NK-92 treated with Interleukin-12 subunit alpha and Interleukin-12 subunit beta, amount 100 ng/mL, for 24 hours (cell line): Measurements from ENCODE around the gene ARHGAP15.

Source experiments
- DNase-seq: peaks from one replicate; lab custom pipeline; 2025; lab: John Stamatoyannopoulos, UW

Gene ARHGAP15

DNA sequence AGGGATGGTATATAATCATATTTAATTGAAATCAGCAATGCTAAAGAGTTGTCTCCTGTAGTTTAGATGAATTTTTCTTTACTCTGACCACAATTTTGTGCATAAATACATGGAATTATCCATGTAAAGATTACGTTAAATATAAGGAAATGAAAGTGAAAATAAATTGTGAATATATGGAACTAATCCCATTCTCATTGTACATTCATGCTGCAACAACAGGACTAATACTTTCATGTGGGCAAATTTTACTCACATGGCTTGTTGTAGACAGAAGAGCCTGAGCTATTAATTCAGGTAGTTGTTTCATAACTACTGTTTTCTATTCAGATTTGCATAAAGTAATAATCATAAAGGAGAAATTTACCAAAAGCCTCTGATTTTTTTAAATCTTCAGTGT lies 357.8 kb downstream of the ARHGAP15 start:
- no peak for DNase-seq

DNA sequence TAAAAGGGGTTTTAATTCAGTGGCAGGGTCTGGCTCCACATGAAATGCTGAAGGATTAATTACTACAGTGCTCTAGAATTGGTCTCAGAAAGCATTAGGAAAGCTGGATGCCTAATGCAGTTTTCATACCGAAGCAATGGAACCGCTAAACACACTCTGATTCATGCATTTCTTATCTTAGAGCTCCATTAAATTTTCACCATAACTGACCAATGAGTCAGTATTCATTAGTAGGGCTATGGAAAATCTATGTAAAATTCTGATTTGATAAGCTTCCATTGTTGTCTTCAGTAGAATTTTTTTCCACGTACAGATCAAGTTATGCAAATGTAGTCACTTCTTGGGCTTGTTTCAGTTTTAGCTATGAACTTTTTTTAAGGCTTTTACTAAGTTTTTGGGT lies 359.9 kb downstream of the ARHGAP15 start:
- DNase-seq = no peak

DNA sequence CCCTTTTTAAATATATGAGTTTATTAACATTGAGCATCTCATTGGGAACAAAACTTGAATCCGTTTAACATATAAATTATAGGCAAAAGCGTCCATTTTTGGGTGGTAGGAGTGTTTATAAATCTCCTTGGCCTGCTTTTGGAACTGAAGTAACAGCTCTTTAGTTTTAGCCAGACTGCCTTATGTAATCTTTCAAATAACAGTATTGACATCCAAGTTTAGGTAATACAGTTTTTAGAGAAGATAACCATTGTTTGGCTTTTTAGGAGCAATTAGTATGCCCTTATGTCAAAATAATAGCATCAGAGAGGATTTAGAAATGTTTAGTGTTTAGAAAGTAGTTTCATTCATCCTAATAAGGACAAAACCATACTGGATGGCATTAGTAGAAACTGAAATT lies 361.9 kb downstream of the ARHGAP15 start:
- no peak for DNase-seq

DNA sequence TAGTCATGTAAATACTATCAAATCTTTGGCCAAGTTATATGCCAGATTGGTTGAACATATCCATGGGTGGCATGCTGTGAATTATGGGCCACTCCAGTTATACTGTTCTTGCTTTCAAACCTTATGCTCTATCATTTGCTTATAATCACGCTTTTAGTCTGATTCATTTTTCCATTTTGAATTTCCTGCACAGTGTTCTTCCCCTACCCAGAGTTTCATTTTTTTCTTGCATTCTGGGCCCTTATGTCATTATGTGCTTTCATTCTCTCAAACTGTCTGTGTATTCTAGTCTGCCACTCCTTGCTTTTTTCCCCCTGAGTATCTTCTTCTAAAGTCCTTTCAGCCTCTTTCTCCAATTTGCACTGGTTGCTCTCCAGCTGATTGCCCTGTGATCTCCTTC lies 364.1 kb downstream of the ARHGAP15 start:
- no peak for DNase-seq

DNA sequence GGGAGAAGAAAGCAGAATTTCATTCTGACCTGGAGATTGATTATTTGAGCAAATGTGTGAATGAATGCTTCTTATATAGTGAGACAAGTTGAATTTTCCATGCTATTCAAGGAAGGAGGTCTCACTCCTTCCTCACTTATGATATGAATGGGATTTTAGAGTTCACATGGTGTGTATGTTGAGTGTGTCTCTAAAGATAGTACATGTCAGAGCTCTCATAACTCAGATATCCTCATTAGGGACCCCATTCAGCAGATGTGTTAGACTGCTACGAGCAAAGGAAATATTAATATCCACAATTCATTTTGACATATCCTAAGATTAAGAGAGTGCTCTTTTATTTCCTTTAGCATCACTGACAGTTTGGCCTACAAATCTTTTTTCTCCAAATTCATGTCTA lies 368.5 kb downstream of the ARHGAP15 start:
- DNase-seq = no peak

DNA sequence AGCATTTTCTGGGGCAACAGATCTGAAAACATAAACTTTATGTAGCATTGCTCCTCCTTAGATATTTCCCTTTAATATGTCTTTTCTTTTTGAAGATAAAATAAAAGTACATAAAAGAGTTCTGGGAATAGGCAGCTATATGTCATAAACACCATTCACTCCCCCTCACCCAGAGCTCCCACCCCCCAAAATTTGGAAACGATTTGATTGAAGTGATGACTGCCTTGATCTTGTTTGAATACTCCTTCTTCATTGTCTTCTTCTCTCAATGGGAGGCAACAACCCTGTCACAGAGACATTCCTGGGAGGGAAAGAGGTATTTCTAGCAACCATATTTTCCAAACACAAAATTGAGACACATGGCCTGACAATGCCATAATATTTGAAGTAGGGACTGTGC lies 369.3 kb downstream of the ARHGAP15 start:
- DNase-seq = no peak

DNA sequence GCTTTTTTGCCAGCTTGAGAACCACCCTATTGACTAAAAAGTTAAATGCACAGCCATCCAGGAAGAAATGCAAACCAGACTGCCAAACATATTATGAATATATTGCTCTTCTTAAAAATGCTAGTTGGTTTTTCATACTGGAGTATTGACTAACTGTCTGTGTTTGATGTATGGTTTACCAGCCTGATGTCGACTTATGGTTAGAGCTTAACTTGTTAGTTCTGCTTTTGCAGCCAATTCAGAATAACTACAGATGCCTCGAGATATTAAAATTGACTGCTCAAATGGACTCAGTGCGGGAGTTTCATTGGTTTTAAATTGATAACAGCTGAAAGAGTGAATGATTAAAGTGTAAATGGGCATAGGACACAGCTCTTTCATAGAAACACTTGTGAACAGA lies 369.8 kb downstream of the ARHGAP15 start:
- no peak for DNase-seq

DNA sequence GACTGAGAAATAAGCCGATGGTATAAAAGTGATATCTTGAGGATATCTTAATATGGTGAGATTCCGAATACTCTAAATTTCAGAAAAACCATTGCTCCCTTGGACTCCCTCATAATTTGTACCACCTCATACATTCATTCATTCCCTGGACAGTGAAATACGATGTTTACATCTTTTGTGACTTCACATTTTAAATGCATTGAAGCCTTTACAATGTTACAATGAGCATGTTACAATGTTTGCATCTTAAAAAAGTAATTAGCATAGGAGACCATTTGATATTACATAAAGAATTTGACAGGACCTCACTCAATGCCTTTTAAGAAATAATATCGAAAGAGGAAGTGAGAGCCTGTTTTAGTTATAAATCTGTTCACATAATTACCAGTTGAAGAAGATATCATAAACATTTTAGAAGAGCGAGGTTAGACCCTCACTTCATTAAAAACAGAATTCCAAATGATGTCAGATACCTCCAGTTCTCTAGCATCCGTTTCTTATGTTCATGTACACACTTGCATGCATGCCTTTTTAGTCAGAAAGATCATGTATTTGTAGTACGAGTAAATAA lies 372.0 kb downstream of the ARHGAP15 start:
- no peak for DNase-seq

DNA sequence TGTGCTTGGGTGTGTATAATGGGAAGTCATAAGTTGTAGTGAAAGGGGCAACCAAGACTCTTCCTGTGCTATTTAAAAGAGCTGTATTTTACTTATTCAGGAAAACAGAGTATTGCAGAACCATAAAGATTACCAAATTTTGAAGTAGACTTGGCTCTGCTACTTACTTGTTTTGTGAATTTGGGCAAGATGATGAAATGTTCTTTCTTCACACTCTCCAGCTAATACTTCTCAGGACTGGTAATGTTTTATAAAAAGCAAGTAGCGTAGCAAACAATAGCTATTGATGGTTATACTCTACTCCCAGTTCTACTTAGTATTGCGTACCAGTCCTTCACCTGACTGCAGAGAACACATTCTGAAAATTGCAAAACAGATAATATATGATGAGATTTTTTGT lies 374.1 kb downstream of the ARHGAP15 start:
- no peak for DNase-seq

DNA sequence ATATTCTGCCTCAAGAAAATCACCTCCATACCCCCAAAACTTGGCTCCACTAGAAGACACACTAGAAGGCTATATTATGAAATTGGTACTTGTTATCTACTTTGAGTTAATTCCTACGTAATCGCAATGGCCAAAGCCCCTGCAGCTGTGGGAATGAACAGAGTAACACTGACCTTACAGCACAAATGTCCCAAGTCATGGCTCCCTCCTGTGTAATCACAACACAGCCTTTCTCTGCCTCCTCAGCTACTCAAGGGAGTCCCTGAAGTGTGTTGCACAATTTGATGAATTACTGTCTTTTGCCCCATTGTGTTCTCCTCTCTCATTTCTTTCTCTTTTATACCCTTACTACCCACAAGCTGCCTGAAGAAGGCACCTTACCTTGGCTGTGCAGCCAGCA lies 375.2 kb downstream of the ARHGAP15 start:
- no peak for DNase-seq

DNA sequence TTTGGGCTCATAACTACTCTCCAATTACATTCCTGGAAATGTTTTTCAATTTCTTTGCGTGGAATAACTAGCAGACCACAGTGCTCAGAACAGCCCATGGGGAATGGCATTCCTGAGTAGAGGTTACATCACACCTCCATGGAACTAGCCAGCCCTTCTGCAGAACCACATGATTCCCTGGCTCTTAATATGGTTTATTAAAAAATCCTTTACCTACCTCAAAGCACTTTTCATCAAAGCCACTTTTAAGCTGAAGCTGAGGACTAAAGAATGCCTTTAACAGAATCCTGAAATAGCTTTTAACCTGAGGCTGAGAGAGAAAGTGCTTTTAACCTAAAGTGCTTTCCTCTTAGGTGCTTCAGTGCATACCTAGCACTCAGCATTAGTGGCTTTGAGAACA lies 376.3 kb downstream of the ARHGAP15 start:
- no peak for DNase-seq

DNA sequence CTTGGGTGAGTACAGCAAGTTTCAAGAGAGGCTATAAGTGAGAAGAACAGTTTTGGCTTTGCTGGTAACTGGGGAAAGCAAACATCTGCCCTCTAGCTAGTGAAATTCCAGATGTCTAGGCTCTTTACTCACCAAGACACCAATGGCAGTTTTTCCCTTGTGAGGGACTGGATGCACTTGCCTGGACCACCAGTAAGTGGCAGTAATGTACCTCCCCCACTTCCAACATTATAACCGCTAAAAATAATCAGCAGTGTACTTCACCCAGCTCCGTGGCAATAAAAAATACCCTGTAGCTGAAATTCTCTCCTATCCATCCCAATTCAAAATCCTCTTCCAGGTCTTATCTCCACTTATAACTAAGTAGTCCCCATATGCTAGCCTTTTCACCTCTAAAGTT lies 383.9 kb downstream of the ARHGAP15 start:
- no peak for DNase-seq

DNA sequence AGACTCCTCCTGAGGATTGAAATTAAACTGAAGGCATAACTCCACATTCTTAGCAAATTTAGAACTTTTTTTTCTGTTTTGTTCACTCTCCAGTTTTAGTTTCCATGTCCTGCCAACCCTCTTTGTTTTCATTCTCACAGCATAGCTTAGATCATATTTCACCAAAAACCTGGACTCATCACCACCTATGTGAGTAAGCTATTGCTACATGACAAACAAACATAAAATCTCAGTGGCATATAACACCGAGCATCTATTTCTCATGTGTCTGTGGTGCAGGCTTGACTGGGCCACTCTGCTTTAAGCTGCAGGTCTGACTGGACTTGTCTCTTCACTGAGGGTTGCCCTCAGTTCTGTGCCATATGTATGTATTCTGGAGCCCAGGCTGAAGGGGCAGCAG lies 385.2 kb downstream of the ARHGAP15 start:
- DNase-seq = no peak

DNA sequence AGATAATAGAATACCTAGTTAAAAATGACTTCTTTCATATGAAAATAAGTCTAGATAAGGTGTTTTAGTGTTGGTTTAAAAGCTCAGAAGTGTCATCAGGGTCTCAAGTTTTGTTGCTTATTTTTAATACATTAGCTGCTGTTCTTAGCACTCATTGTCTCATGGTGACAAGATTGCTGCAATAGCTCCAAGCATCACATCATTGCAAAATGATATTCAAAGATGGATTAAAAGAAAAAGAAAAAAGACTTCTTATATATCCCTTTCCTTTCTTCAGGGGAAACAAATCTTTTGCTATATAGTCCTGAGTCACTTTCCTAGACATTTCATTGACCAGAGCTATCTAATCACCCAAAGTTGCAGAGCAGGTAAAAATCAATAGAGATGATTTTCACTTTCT lies 386.1 kb downstream of the ARHGAP15 start:
- DNase-seq = no peak

DNA sequence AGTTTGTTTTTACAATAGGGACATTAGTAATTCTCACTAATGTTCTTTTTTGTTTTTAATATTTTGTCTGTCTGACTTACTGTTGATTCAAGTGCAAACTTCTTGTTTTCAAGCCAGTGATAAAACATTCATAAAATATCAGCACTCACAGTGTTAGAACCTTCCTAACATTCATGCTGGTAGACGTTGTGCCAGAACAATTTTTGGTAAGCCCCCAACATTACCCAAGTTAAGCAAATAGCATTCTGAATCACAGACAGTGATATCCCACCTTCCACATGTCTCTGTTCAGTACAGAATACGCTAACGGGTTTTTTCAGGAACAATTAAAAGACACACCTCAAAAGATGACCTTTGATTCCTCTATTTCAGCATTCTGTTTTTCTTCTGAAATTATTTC lies 390.3 kb downstream of the ARHGAP15 start:
- DNase-seq = no peak

DNA sequence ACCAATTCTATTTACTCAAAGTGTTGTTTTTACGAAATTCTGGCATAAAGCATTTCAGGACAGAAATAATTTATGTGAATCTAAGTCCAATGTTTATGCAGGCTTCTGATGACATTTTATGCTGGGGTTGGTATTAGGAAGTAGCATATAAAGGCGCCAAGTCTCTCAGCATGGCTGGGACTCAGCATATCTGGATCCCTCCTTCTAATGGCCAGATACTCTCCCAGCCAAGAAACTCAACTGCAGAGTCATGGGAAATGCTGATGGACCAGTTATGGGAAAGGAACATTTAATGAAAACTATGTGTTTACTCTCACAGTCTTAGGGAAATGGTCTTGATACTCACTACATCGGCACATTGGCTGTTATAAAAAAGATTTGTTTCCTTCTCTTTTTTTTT lies 392.2 kb downstream of the ARHGAP15 start:
- DNase-seq = no peak

DNA sequence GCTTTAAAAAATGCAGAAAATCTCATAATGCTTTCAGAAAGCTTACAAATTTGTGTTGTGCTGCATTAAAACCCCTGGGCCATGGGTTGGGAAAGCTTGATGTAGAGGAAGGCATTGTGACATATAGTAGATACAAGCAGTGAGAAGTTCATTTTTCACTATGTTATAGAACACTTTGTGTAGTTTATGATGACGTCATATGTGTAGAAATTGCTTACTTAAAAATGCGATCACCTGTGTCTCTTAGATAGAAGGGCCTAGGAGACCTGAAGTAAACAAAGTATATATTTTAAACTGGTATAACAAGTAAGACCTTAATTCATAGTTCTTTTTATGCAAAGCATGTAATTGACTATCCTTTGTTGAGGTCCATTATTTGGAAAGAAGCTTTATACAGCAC lies 393.5 kb downstream of the ARHGAP15 start:
- DNase-seq = no peak

DNA sequence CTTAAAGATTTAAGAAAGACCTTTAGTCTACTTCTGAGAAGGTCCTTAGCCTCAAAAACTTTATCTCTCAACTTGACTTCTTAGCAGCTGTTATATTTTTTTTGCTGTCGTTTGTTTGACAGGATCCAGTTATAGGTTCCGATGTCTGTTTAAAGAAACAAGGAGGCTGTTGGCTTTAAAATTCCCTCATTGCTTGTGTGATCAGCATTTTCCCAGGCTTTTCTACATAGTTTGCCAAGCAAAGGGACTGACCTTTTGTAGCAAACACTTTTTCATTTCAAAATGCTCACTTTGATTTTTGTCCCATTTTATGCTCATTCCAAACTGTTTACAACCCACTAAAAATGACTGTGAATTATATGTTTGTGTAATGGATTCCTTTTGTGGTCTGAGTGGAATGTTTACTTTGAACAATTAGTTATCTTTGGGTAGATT lies 394.9 kb downstream of the ARHGAP15 start:
- no peak for DNase-seq

DNA sequence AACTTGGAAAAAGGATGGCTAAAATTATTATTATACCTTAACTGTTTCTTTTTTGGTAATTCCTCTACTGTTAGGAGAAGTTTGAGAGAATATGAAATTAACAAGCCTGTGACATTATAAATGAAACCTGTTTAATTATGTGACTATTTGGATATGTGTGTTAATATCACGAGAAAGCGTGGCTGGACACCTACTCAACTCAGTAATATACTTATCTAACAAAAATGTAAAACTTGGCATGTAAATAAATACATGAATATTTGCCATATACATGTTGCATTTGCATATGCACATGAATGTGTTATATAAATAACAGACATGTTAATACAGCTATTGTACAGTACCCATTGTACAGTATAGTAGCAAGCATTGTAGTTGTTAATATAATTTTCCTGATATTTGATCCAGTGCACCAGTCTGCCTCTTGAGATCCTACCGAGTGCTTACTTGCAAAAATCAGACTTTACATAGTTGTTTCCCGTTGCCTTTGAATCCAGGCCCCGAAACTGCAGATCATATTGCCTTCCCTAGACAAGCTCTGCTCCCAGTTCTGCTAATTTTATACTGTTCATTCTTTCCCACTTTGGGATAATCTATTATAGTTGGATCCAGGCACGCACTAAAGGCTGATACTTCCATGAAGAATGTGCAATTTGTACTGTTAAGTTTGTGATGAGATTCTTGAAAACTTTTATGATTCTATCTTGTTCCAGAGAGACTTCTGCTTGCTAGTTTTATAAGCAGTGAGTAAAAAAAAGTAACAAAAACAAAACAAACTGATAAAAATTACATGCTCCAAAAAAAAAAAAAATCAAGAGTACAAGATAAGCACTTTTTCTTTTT lies 395.6 kb downstream of the ARHGAP15 start:
- no peak for DNase-seq

DNA sequence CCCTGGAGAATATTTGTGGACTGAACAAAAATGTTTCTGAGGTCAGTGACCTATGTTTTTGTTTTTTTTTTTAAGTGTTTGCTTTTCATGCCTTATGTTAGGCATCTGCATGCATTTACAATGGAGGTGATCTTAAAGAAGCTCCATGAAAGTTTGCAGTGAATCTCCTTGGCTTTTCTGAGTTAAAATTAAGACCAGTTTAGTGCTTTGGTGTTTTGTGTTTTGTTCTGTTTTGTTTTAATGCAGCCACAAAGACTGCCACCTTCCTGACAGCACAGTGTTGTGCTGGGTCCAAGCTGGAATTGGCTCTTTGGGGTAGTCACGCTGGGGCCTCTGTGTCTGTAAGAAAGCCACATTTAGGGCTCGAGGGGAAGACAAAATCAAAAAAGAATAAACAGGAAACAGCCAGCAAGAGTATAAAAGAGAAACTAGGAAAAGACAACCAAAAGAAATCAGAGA lies 396.2 kb downstream of the ARHGAP15 start:
- no peak for DNase-seq

DNA sequence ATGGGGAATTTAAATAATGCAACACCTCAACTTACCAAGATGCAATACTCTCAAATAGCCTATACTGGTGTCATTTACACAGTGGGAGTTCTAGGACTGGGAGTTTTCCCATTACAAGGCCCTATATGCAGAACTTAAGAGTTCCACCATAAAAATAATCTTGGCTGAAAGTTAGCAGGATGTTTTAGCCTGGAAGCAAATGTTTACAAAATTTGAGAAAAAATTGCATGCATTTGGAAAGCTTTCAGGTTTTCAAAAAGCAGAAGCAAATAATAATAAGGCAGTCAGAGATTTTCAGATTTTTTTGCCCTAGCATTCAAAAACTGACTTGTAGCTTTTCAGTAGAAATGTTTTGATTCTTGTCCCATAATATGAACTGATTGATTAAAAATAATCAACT lies 397.3 kb downstream of the ARHGAP15 start:
- DNase-seq = no peak

DNA sequence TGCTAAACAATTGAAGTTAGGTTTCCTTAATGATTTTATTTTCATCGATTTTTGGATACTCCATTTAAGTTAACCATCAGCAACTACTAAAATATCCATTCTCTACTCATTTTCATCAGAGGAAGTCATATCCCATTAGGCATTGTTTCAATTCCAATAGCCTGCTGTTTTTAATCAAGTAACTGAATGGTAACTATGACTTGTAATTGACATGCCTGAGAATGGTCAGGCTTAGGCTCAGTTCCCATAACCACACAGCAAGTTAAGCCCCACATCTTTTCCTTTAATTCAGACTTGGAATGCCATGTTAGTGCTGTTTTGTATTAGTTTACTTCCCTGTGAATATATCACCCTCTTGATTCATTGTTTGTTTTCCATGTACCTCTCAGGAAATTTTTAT lies 398.8 kb downstream of the ARHGAP15 start:
- no peak for DNase-seq

DNA sequence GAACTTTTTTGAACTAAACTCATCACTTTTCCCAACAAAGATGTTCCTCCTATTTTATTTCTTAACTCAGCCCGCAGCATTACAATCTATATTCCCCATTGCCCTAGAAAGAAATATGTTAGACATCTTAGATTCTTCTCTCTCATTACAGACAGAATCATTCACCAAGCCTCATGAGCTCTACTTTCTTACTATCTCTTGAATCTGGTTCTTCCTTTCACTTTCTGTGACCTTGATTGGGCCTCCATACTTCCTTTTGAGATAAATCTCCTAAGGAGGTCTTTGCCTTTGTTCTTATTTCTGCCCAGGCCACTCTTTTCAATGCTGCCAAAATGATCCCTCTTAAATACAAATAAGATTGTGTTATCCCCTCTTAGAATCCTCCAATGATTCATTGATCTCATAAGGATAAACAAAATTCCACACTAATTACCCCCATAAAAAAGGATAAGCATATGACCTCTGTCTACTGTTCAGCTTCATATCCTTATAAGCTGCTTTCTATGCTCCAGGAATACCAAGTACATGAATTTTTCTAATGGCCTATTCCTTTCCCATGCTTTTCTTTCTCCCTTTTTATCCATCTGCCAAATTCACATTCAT lies 400.0 kb downstream of the ARHGAP15 start:
- DNase-seq = no peak
